ENCODE measurements around the gene VPREB1. TPM values are rescaled to one million over a fixed set of nuclear protein-coding genes. Genes with fewer than 3 reads are reported as not detected.

Gene VPREB1
- total RNA-seq, 1 experiment from 2014 or later = not detected

DNA sequence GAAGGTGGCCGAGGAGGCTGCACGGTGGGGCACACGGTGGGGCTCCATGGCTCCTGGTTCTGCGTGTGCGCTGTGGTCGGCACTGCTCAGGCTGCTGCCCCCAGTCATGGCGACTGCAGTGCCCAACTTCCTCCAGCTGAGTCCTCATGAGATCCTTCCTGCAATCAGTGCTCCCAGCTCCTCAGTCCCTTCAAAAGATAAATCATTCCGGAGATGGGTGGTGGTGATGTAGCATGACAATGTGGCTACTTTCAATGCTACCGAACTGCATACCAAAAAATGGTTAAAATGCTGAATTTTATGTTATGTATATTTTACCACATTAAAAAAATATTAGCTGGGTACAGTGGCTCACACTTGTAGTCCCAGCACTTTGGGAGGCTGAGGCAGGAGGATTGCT, 14.1 kb upstream of the VPREB1 start (continued):
- TF ChIP-seq, protein P1, sequence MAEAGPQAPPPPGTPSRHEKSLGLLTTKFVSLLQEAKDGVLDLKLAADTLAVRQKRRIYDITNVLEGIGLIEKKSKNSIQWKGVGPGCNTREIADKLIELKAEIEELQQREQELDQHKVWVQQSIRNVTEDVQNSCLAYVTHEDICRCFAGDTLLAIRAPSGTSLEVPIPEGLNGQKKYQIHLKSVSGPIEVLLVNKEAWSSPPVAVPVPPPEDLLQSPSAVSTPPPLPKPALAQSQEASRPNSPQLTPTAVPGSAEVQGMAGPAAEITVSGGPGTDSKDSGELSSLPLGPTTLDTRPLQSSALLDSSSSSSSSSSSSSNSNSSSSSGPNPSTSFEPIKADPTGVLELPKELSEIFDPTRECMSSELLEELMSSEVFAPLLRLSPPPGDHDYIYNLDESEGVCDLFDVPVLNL (CRISPR knock-in tag; IDR thresholded peaks at IDR 0.05; ENCODE audit: borderline replicate concordance, low read depth) = no peak
- TF ChIP-seq CREB1 (CRISPR knock-in tag; IDR thresholded peaks at IDR 0.05) = no peak
- TF ChIP-seq ZNF232 (CRISPR knock-in tag; IDR thresholded peaks at IDR 0.05) = no peak
- TF ChIP-seq, protein P2, sequence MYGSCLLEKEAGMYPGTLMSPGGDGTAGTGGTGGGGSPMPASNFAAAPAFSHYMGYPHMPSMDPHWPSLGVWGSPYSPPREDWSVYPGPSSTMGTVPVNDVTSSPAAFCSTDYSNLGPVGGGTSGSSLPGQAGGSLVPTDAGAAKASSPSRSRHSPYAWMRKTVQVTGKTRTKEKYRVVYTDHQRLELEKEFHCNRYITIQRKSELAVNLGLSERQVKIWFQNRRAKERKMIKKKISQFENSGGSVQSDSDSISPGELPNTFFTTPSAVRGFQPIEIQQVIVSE (CRISPR knock-in tag; IDR thresholded peaks at IDR 0.05; ENCODE audit: borderline replicate concordance) = no peak
- TF ChIP-seq, protein P3, sequence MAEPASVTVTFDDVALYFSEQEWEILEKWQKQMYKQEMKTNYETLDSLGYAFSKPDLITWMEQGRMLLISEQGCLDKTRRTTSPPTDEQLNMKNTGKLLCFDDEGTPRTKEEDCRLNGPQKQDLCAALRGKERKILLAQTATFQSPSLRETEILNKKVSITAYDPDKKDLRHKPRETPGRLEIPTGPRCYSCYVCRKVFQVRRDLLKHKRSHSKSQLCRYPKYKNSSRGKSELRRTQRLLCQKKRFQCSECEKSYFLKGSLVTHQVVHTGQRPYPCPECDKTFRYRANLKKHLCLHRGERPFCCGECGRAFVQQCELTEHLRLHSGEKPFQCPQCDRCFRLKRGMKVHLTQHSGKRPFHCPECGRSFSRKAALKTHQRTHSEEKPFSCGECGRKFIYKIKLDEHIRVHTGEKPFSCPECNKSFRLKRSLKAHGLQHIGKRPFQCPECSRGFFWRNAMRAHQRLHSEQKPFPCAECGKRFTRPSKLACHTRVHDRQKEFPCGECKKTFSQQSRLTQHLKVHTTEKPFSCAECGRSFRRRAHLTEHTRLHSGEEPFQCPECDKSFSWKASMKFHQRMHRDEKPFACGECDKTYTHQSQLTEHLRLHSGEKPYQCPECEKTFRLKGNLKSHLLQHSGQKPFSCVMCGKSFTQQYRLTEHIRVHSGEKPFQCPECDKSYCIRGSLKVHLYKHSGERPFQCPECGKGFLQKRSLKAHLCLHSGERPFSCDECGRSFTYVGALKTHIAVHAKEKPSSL (CRISPR knock-in tag; conservative IDR thresholded peaks at IDR 0.05) = no peak
- TF ChIP-seq JUN (CRISPR knock-in tag; IDR thresholded peaks at IDR 0.05) = no peak

DNA sequence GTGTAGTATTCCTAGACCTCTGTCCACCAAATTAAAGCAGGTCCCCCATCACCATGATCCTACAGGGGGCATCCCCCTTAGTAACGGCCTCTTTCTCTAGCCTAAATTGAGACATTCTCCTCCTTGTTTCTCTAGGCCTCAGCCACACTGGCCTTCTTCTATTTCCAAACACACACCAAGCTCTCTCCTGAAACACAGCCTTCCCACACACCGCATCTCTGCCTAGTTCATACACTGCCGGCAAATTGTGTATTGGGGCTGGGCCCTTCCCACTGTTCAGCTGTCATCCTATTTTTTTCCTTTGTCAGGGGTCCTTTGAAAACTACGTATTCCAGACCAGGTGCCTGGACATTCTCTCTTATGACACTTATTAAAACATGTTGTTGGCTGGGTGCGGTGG, 11.5 kb upstream of the VPREB1 start:
- POLR2A ChIA-PET = interaction anchor here (0.7 kb wide), 1 partner anchor 102 kb away, joined by 3 read pairs; no protein-coding TSS in a partner anchor

More for the DNA sequence above, 11.5 kb upstream of the VPREB1 start:
- CTCF ChIA-PET = interaction anchor here (0.7 kb wide), 1 partner anchor 35 kb away, joined by 3 read pairs; no protein-coding TSS in a partner anchor
- no peak for ATAC-seq
- no peaks in the 10 kb centered on the region for H3K4me1 Mint-ChIP-seq
- H3K4me3 Mint-ChIP-seq = no peak overlapping the region
- H3K27ac Mint-ChIP-seq = no peak overlapping the region
- H3K36me3 Mint-ChIP-seq = no peaks in the 10 kb centered on the region
- DNase-seq (ENCODE audit: low spot score) = no peak
- peaks cover 100% of the 10 kb centered on the region for H3K27me3 Mint-ChIP-seq (ENCODE audit: low read depth)
- TF ChIP-seq, protein P4, sequence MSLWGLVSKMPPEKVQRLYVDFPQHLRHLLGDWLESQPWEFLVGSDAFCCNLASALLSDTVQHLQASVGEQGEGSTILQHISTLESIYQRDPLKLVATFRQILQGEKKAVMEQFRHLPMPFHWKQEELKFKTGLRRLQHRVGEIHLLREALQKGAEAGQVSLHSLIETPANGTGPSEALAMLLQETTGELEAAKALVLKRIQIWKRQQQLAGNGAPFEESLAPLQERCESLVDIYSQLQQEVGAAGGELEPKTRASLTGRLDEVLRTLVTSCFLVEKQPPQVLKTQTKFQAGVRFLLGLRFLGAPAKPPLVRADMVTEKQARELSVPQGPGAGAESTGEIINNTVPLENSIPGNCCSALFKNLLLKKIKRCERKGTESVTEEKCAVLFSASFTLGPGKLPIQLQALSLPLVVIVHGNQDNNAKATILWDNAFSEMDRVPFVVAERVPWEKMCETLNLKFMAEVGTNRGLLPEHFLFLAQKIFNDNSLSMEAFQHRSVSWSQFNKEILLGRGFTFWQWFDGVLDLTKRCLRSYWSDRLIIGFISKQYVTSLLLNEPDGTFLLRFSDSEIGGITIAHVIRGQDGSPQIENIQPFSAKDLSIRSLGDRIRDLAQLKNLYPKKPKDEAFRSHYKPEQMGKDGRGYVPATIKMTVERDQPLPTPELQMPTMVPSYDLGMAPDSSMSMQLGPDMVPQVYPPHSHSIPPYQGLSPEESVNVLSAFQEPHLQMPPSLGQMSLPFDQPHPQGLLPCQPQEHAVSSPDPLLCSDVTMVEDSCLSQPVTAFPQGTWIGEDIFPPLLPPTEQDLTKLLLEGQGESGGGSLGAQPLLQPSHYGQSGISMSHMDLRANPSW (CRISPR knock-in tag; conservative IDR thresholded peaks at IDR 0.05; ENCODE audit: low read depth) = no peak
- TF ChIP-seq, protein P5, sequence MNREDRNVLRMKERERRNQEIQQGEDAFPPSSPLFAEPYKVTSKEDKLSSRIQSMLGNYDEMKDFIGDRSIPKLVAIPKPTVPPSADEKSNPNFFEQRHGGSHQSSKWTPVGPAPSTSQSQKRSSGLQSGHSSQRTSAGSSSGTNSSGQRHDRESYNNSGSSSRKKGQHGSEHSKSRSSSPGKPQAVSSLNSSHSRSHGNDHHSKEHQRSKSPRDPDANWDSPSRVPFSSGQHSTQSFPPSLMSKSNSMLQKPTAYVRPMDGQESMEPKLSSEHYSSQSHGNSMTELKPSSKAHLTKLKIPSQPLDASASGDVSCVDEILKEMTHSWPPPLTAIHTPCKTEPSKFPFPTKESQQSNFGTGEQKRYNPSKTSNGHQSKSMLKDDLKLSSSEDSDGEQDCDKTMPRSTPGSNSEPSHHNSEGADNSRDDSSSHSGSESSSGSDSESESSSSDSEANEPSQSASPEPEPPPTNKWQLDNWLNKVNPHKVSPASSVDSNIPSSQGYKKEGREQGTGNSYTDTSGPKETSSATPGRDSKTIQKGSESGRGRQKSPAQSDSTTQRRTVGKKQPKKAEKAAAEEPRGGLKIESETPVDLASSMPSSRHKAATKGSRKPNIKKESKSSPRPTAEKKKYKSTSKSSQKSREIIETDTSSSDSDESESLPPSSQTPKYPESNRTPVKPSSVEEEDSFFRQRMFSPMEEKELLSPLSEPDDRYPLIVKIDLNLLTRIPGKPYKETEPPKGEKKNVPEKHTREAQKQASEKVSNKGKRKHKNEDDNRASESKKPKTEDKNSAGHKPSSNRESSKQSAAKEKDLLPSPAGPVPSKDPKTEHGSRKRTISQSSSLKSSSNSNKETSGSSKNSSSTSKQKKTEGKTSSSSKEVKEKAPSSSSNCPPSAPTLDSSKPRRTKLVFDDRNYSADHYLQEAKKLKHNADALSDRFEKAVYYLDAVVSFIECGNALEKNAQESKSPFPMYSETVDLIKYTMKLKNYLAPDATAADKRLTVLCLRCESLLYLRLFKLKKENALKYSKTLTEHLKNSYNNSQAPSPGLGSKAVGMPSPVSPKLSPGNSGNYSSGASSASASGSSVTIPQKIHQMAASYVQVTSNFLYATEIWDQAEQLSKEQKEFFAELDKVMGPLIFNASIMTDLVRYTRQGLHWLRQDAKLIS (CRISPR knock-in tag; IDR thresholded peaks at IDR 0.05; ENCODE audit: borderline replicate concordance) = no peak
- no peak for TF ChIP-seq NR1H2 (CRISPR knock-in tag; IDR thresholded peaks at IDR 0.05)
- TF ChIP-seq, protein P6, sequence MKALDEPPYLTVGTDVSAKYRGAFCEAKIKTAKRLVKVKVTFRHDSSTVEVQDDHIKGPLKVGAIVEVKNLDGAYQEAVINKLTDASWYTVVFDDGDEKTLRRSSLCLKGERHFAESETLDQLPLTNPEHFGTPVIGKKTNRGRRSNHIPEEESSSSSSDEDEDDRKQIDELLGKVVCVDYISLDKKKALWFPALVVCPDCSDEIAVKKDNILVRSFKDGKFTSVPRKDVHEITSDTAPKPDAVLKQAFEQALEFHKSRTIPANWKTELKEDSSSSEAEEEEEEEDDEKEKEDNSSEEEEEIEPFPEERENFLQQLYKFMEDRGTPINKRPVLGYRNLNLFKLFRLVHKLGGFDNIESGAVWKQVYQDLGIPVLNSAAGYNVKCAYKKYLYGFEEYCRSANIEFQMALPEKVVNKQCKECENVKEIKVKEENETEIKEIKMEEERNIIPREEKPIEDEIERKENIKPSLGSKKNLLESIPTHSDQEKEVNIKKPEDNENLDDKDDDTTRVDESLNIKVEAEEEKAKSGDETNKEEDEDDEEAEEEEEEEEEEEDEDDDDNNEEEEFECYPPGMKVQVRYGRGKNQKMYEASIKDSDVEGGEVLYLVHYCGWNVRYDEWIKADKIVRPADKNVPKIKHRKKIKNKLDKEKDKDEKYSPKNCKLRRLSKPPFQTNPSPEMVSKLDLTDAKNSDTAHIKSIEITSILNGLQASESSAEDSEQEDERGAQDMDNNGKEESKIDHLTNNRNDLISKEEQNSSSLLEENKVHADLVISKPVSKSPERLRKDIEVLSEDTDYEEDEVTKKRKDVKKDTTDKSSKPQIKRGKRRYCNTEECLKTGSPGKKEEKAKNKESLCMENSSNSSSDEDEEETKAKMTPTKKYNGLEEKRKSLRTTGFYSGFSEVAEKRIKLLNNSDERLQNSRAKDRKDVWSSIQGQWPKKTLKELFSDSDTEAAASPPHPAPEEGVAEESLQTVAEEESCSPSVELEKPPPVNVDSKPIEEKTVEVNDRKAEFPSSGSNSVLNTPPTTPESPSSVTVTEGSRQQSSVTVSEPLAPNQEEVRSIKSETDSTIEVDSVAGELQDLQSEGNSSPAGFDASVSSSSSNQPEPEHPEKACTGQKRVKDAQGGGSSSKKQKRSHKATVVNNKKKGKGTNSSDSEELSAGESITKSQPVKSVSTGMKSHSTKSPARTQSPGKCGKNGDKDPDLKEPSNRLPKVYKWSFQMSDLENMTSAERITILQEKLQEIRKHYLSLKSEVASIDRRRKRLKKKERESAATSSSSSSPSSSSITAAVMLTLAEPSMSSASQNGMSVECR (CRISPR knock-in tag; IDR thresholded peaks at IDR 0.05; ENCODE audit: borderline replicate concordance) = no peak
- TF ChIP-seq, protein P3 (CRISPR knock-in tag; conservative IDR thresholded peaks at IDR 0.05) = no peak
- TF ChIP-seq, protein P7, sequence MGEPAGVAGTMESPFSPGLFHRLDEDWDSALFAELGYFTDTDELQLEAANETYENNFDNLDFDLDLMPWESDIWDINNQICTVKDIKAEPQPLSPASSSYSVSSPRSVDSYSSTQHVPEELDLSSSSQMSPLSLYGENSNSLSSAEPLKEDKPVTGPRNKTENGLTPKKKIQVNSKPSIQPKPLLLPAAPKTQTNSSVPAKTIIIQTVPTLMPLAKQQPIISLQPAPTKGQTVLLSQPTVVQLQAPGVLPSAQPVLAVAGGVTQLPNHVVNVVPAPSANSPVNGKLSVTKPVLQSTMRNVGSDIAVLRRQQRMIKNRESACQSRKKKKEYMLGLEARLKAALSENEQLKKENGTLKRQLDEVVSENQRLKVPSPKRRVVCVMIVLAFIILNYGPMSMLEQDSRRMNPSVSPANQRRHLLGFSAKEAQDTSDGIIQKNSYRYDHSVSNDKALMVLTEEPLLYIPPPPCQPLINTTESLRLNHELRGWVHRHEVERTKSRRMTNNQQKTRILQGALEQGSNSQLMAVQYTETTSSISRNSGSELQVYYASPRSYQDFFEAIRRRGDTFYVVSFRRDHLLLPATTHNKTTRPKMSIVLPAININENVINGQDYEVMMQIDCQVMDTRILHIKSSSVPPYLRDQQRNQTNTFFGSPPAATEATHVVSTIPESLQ (CRISPR knock-in tag; IDR thresholded peaks at IDR 0.05) = no peak
- H3K9me3 Mint-ChIP-seq = no peaks in the 10 kb centered on the region

All from WTC11 (cell line).